H1 (cell line): ENCODE data around the gene COX5B. TPM values are rescaled to one million over a fixed set of nuclear protein-coding genes. Genes with fewer than 3 reads are reported as not detected.
"Not testable (repeated sequence)": the region's sequence is repeated elsewhere in the genome, so short reads cannot be mapped to it uniquely, and the experiment has no call there.

Experiments
- CTCF ChIA-PET: fragments of 300-600 bp; sonication (Branson Sonifier 250); formaldehyde crosslinking; loops from one replicate; lab custom pipeline; 2021; ENCODE audit not compliant: partially characterized antibody; lab: Charles Lee
- POLR2A ChIA-PET: fragments of 300-600 bp; sonication (Branson Sonifier 250); formaldehyde crosslinking; loops from one replicate; lab custom pipeline; 2021; ENCODE audit warnings: inconsistent platforms; ENCODE audit not compliant: partially characterized antibody; lab: Charles Lee
- DNase-seq, 2 experiments: peaks; one replicate each; pipeline versions ENCODE4 v3.0.0 to v3.0.0-alpha.2; 2010 to 2022; ENCODE audit warnings: low spot score in 2 of 2, low read depth in 1 of 2, mixed read lengths in 1 of 2
- FAIRE-seq: peaks from 2 replicates; lab custom pipeline; 2011; peaks lifted over from hg19 to GRCh38; lab: Jason Lieb, UNC
- H2AFZ ChIP-seq: 2 replicates; pipeline ENCODE4 v1.8.1; 2012; ENCODE audit warnings: low read length, inconsistent platforms
- H2AK5ac ChIP-seq: 2 replicates; pipeline ENCODE4 v1.6.1; 2013; ENCODE audit warnings: low read depth, low read length
- H2BK120ac ChIP-seq: replicated peaks from 2 replicates; pipeline ENCODE3; 2013; ENCODE audit warnings: low read depth, low read length, inconsistent platforms
- H2BK12ac ChIP-seq: 2 replicates; pipeline ENCODE4 v1.6.1; 2013; ENCODE audit warnings: low read depth, low read length
- H2BK15ac ChIP-seq: 2 replicates; pipeline ENCODE4 v1.6.1; 2013; ENCODE audit warnings: low read length
- H2BK20ac ChIP-seq: 2 replicates; pipeline ENCODE4 v1.6.1; 2013; ENCODE audit warnings: low read length
- H2BK5ac ChIP-seq: 2 replicates; pipeline ENCODE4 v1.6.1; 2013; ENCODE audit warnings: low read depth, low read length
- H3K14ac ChIP-seq: 2 replicates; pipeline ENCODE4 v1.6.1; 2013; ENCODE audit warnings: inconsistent platforms; ENCODE audit not compliant: insufficient read length
- H3K18ac ChIP-seq: 2 replicates; pipeline ENCODE4 v1.6.1; 2013; ENCODE audit warnings: low read length; ENCODE audit errors: extremely low read depth
- H3K23ac ChIP-seq: 2 replicates; pipeline ENCODE4 v1.6.1; 2013; ENCODE audit warnings: inconsistent platforms; ENCODE audit not compliant: insufficient read length
- H3K23me2 ChIP-seq: 2 replicates; pipeline ENCODE4 v1.6.1; 2013; ENCODE audit warnings: low read depth, low read length
- H3K27ac ChIP-seq: 2 replicates; pipeline ENCODE4 v1.6.1; 2011; ENCODE audit warnings: low read depth, low read length, inconsistent platforms
- H3K27me3 ChIP-seq, 4 experiments: replicated peaks in 1 of 4; 1 replicate in 1 of 4; 2 replicates in 3 of 4; pipeline versions ENCODE4 v1.6.1 to v1.8.1; 2011 to 2013; ENCODE audit warnings: low read length in 3 of 4, mild to moderate bottlenecking in 3 of 4, inconsistent platforms in 2 of 4, mixed read lengths in 2 of 4, moderate library complexity in 1 of 4; ENCODE audit not compliant: control insufficient read depth in 3 of 4, insufficient read depth in 3 of 4; ENCODE audit errors: extremely low read depth in 1 of 4
- H3K36me3 ChIP-seq, 4 experiments: 2 replicates each; pipeline versions ENCODE4 v1.6.1 to v1.8.1; 2011 to 2013; ENCODE audit warnings: mild to moderate bottlenecking in 4 of 4, low read length in 3 of 4, moderate library complexity in 2 of 4, control low read depth in 1 of 4, inconsistent platforms in 1 of 4; ENCODE audit not compliant: insufficient read depth in 4 of 4, control insufficient read depth in 2 of 4
- H3K4ac ChIP-seq: replicated peaks from 2 replicates; pipeline ENCODE3; 2013; ENCODE audit warnings: low read length, low read depth, mixed read lengths, inconsistent platforms; ENCODE audit not compliant: insufficient read length
- H3K4me1 ChIP-seq, 4 experiments: replicated peaks in 1 of 4; 1 replicate in 1 of 4; 2 replicates in 3 of 4; pipeline versions ENCODE4 v1.6.1 to v1.8.1; 2011 to 2013; ENCODE audit warnings: low read length in 3 of 4, inconsistent platforms in 2 of 4, mixed read lengths in 1 of 4; ENCODE audit not compliant: insufficient read depth in 4 of 4, control insufficient read depth in 3 of 4
- H3K4me2 ChIP-seq, 2 experiments: 2 replicates each; pipeline versions ENCODE4 v1.6.1 to v1.8.1; 2011 to 2013; ENCODE audit warnings: low read depth in 2 of 2, low read length in 2 of 2, control low read depth in 1 of 2, inconsistent platforms in 1 of 2, mild to moderate bottlenecking in 1 of 2; ENCODE audit not compliant: insufficient read depth in 1 of 2
- H3K4me3 ChIP-seq, 4 experiments: fragments of 200-600, 300-600 bp in 1 of 4; sonication (generic), shearing (Covaris generic), sonication (Bioruptor Twin) in 1 of 4; 2 replicates each; pipeline versions ENCODE4 v1.5.1 to v1.8.1; 2011 to 2016; ENCODE audit warnings: low read length in 4 of 4, low read depth in 3 of 4, control low read depth in 2 of 4, inconsistent platforms in 2 of 4, mild to moderate bottlenecking in 2 of 4, mixed read lengths in 1 of 4, moderate library complexity in 1 of 4; ENCODE audit not compliant: insufficient read depth in 2 of 4; ENCODE audit errors: extremely low read depth in 1 of 4
- H3K56ac ChIP-seq: replicated peaks from 2 replicates; pipeline ENCODE3; 2013; ENCODE audit warnings: low read depth, mild to moderate bottlenecking, mixed read lengths, low read length, inconsistent platforms; ENCODE audit not compliant: insufficient read length
- H3K79me1 ChIP-seq: 2 replicates; pipeline ENCODE4 v1.6.1; 2013; ENCODE audit warnings: low read depth, low read length, control low read depth
- H3K79me2 ChIP-seq, 2 experiments: 2 replicates each; pipeline versions ENCODE4 v1.6.1 to v1.8.1; 2012 to 2013; ENCODE audit warnings: low read length in 2 of 2, mild to moderate bottlenecking in 2 of 2, inconsistent platforms in 1 of 2; ENCODE audit not compliant: insufficient read depth in 2 of 2, control insufficient read depth in 1 of 2
- H3K9ac ChIP-seq, 4 experiments: replicated peaks in 1 of 4; 1 replicate in 1 of 4; 2 replicates in 3 of 4; pipeline versions ENCODE4 v1.6.1 to v1.8.1; 2011 to 2013; ENCODE audit warnings: low read depth in 3 of 4, low read length in 3 of 4, control low read depth in 2 of 4, mild to moderate bottlenecking in 2 of 4, moderate library complexity in 2 of 4, inconsistent platforms in 1 of 4; ENCODE audit errors: extremely low read depth in 1 of 4
- H3K9me3 ChIP-seq, 2 experiments: 2 replicates each; pipeline versions ENCODE4 v1.6.1 to v1.8.1; 2012 to 2013; ENCODE audit warnings: mild to moderate bottlenecking in 2 of 2, moderate library complexity in 2 of 2, control low read depth in 1 of 2, inconsistent platforms in 1 of 2, low read depth in 1 of 2, low read length in 1 of 2, mixed read lengths in 1 of 2; ENCODE audit not compliant: insufficient read depth in 2 of 2
- H4K20me1 ChIP-seq, 2 experiments: replicated peaks in 1 of 2; 2 replicates each; pipeline versions ENCODE3 to v1.8.1; 2011 to 2013; ENCODE audit warnings: inconsistent platforms in 2 of 2, low read length in 2 of 2, mild to moderate bottlenecking in 1 of 2; ENCODE audit not compliant: insufficient read depth in 2 of 2, control insufficient read depth in 1 of 2
- H4K5ac ChIP-seq: 2 replicates; pipeline ENCODE4 v1.6.1; 2013; ENCODE audit warnings: low read length, low read depth, mixed read lengths, inconsistent platforms; ENCODE audit not compliant: insufficient read length
- H4K8ac ChIP-seq: 2 replicates; pipeline ENCODE4 v1.8.0; 2013; ENCODE audit warnings: mild to moderate bottlenecking, moderate library complexity, low read length, inconsistent platforms; ENCODE audit not compliant: insufficient read depth; ENCODE audit errors: extremely low read depth
- H4K91ac ChIP-seq: replicated peaks from 2 replicates; pipeline ENCODE3; 2013; ENCODE audit warnings: low read length, mixed read lengths, inconsistent platforms; ENCODE audit not compliant: insufficient read length
- WGBS, 2 experiments: shearing (Covaris generic) in 1 of 2; methylation state at CpG; one replicate each; pipeline versions ENCODE4 v1.1.6 to v1.1.7; 2013 to 2015; ENCODE audit warnings: low lambda C conversion rate in 2 of 2, mixed read lengths in 2 of 2, inconsistent platforms in 1 of 2, low coverage in 1 of 2, missing lambda C conversion rate in 1 of 2; ENCODE audit not compliant: insufficient replicate concordance in 2 of 2, insufficient coverage in 1 of 2, insufficient read length in 1 of 2; ENCODE audit errors: extremely low coverage in 1 of 2, missing lambda C conversion rate in 1 of 2; 5-methylcytosine and 5-hydroxymethylcytosine counted together
- polyA plus RNA-seq, 7 experiments: library from polyadenylated mRNA; depleted of rRNA in 3 of 7; stranded (reverse) in 5 of 7; unstranded in 2 of 7; fragments of >200 nt in 5 of 7; fragments of 200-250 nt in 2 of 7; gene quantifications; 1 replicate in 5 of 7; 2 replicates in 1 of 7; 4 replicates in 1 of 7; pipeline versions ENCODE4 v1.2.1 to v1.2.3, GENCODE V29; 2011 to 2013; ENCODE audit warnings: missing spikeins in 2 of 7, mixed read lengths in 2 of 7
- total RNA-seq: library from RNA; stranded (reverse); fragmentation: NEBNext Ultra II Directional; extraction: Animal tissue kit (Norgen Biotek cat#: 25700); gene quantifications from 2 replicates; pipeline ENCODE4 v1.2.1, GENCODE V29; 2021

The COX5B gene
- total and polyA plus RNA-seq, 2 of the 8 experiments (the other 6 are each of a cell fraction or from before 2014, with no cell fraction given) = 233 to 468 TPM

DNA sequence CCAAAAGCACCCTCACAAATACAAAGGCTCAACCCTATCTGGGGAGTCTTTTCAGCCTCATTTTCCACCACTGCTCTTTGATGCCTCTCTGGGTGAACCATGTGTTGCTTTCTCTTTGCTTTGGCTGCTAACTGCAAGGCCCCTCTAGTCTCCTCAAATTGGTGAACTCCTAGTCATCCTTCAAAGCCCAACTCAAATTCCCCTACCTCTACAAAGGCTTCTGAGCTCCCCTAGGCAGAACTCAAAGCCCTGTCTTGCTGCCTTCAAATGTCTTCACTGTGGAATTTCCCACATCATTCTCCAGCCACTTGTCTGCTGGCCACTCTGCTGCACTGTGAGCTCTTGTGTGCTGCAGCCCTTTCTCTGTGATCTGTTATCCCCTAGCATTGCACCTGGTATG lies 22.9 kb upstream of the COX5B start:
- H2BK120ac ChIP-seq, H3K56ac ChIP-seq, H2BK15ac ChIP-seq, H2AFZ ChIP-seq, H3K4ac ChIP-seq, H3K14ac ChIP-seq, H3K79me1 ChIP-seq, H3K9ac ChIP-seq, H3K36me3 ChIP-seq, H2AK5ac ChIP-seq, H3K27me3 ChIP-seq, H3K27ac ChIP-seq, DNase-seq, H3K9me3 ChIP-seq, H4K5ac ChIP-seq, H3K4me1 ChIP-seq, H3K23ac ChIP-seq, H3K18ac ChIP-seq, FAIRE-seq, H3K4me3 ChIP-seq, H2BK5ac ChIP-seq, H4K8ac ChIP-seq, H3K4me2 ChIP-seq, POLR2A ChIA-PET, H4K91ac ChIP-seq, H4K20me1 ChIP-seq, H3K79me2 ChIP-seq, H2BK12ac ChIP-seq, H3K23me2 ChIP-seq, H2BK20ac ChIP-seq, CTCF ChIA-PET: not testable (repeated sequence)

DNA sequence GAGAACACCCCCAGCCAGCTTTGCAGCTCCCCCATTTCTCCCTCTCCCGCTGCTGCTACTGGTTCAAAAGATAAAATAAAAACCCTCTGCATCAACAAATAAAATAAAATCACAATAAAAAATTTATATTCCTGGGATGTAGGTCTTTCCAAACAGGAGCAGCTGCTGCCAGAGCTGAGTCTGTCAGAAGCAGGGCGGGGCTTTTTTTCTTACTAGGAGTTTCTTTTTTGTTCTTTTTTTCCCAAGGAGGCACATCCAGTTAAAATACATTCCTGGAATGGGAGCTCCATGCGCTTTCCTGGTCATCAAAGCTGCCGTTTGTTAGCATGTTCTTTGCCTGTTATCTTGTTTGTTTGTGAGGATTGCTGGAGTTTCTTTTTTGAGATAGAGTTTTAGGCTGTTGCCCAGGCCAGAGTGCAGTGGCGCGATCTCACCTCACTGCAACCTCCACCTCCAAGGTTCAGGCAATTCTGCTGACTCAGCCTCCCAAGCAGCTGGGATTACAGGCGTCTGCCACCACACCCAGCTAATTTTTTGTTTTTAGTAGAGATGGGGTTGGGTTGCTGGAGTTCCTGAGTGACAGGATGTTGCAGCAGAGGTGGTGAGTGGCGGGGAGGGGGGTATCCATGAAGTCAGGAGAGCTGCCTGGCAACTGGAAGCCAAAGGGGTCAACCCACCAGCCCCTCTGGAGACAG lies 20.4 kb upstream of the COX5B start:
- not testable (repeated sequence) for DNase-seq, H2BK120ac ChIP-seq, H3K27ac ChIP-seq, H3K79me1 ChIP-seq, H3K23me2 ChIP-seq, H4K8ac ChIP-seq, H3K4ac ChIP-seq, H2BK15ac ChIP-seq, H4K20me1 ChIP-seq, H2BK12ac ChIP-seq, FAIRE-seq, H3K4me3 ChIP-seq, H4K5ac ChIP-seq, H2AK5ac ChIP-seq, H3K4me1 ChIP-seq, H3K4me2 ChIP-seq, H4K91ac ChIP-seq, H2BK20ac ChIP-seq, H3K79me2 ChIP-seq, H2AFZ ChIP-seq, H3K36me3 ChIP-seq, H3K14ac ChIP-seq, H3K27me3 ChIP-seq, H3K18ac ChIP-seq, H3K23ac ChIP-seq, H2BK5ac ChIP-seq, H3K9ac ChIP-seq, H3K9me3 ChIP-seq, H3K56ac ChIP-seq
- CTCF ChIA-PET = interaction anchor here (1.1 kb wide), 2 partner anchors 40 to 114 kb away, joined by 3 to 5 read pairs; no protein-coding TSS in a partner anchor
- POLR2A ChIA-PET = interaction anchor here (2.0 kb wide), 1 partner anchor 21 kb away, joined by 6 read pairs; the partner anchor contains the start of gene COX5B
- WGBS, 2 experiments = 87% methylated on average over 2 of the region's 8 CpGs; no CpG with 5 or more reads in 1 of the 2 experiments
